MCF 10A (cell line): ENCODE results near the gene FAAP100. TPM values are rescaled to one million over a fixed set of nuclear protein-coding genes. Genes with fewer than 3 reads are reported as not detected.

Source experiments
- BruUV-seq: library from RNA; stranded (reverse); fragments of 400-500 nt; replicated peaks from 2 replicates; lab custom pipeline; 2021; lab: Mats Ljungman, UMichigan
- CTCF ChIA-PET: fragments of 300-600 bp; sonication (Branson Sonifier 250); formaldehyde crosslinking; extraction: SDS; loops from one replicate; lab custom pipeline; 2021; ENCODE audit warnings: antibody characterized with exemption, inconsistent platforms; lab: Yijun Ruan, JAX
- POLR2A ChIA-PET: fragments of 300-600, 350-650 bp; sonication (Branson Sonifier 250); formaldehyde crosslinking; extraction: SDS; loops from one replicate; lab custom pipeline; 2020; ENCODE audit warnings: antibody characterized with exemption, inconsistent platforms; lab: Yijun Ruan, JAX
- DNase-seq: peaks from one replicate; pipeline ENCODE4 v3.0.0-alpha.2; 2018; ENCODE audit not compliant: unreplicated experiment
- H3K27ac Mint-ChIP-seq: one replicate; pipeline ENCODE4 v1.8.0; 2022; ENCODE audit warnings: mild to moderate bottlenecking, low read depth, mixed read lengths; ENCODE audit not compliant: unreplicated experiment
- H3K27me3 Mint-ChIP-seq: one replicate; pipeline ENCODE4 v1.8.0; 2022; ENCODE audit warnings: mixed read lengths; ENCODE audit not compliant: insufficient read depth, unreplicated experiment
- H3K36me3 Mint-ChIP-seq: one replicate; pipeline ENCODE4 v1.8.0; 2022; ENCODE audit warnings: mild to moderate bottlenecking, moderate library complexity, mixed read lengths; ENCODE audit not compliant: insufficient read depth, unreplicated experiment
- H3K4me1 Mint-ChIP-seq: one replicate; pipeline ENCODE4 v1.8.0; 2022; ENCODE audit warnings: mixed read lengths; ENCODE audit not compliant: insufficient read depth, unreplicated experiment
- H3K4me3 Mint-ChIP-seq: one replicate; pipeline ENCODE4 v1.8.0; 2022; ENCODE audit warnings: mild to moderate bottlenecking, moderate library complexity, mixed read lengths; ENCODE audit not compliant: unreplicated experiment
- H3K9me3 Mint-ChIP-seq: one replicate; pipeline ENCODE4 v1.8.0; 2022; ENCODE audit warnings: mixed read lengths; ENCODE audit not compliant: unreplicated experiment
- intact Hi-C: fragments of 100-400 bp; cut with micrococcal nuclease; formaldehyde crosslinking; loops from 2 replicates; pipeline ENCODE4 v1.14.1; 2022
- total RNA-seq: library from RNA; stranded (reverse); gene quantifications from 2 replicates; pipeline ENCODE4 v1.2.3, GENCODE V29; 2022
- TF ChIP-seq, protein P1 (sequence below): fragments of 200-600 bp; IDR thresholded peaks from one replicate; pipeline ENCODE4 v1.8.0; 2022; ENCODE audit warnings: antibody characterized with exemption, mild to moderate bottlenecking; ENCODE audit not compliant: unreplicated experiment

The FAAP100 gene
- total RNA-seq, 1 experiment from 2014 or later, result 32.5 TPM

DNA sequence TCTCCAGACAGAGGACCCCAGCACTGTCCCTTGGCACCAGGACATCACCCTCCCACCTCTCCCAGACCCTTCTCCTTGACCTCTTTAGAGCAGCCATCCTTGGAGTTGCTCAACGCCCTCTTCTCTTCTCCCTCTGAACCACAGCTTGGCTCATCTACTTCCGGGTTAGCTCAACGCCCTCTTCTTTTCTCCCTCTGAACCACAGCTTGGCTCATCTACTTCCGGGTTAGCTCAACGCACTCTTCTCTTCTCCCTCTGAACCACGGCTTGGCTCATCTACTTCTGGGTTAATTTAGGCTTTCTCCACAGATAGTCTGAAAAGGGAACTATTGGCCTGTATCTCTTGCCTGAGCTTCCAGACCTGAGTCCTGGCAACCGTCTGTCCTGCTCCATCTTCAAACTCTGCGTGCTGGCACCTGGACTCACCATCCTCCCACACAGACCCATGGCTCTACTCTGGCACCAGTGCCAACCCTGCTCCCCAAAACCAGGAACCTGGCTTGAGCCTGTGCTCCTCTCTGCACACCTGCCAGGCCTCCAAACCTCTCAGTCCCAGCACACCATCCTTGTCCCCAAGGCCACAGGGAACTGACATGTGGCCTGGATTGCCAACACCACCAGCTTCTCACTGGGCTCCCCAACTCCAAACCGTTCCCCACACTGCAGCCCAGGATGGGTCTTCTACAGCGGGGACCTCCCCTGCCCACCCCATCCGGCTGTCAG is 25.3 kb upstream of the FAAP100 start:
- H3K4me3 Mint-ChIP-seq, result peak overlapping the region; percentile 13
- peaks cover 41% of the 10 kb centered on the region for H3K36me3 Mint-ChIP-seq
- DNase-seq, result peak; percentile 33
- H3K27ac Mint-ChIP-seq, result peak overlapping the region; percentile 71
- no peaks in the 10 kb centered on the region for H3K9me3 Mint-ChIP-seq
- H3K27me3 Mint-ChIP-seq, result no peaks in the 10 kb centered on the region
- no TSS peak for BruUV-seq
- intact Hi-C loops, result no loop called here
- ChIA-PET CTCF (interaction anchor here (0.6 to 1.9 kb wide), 8 partner anchors 9 to 213 kb away, joined by 3 to 9 read pairs (median 4); no protein-coding TSS in a partner anchor), POLR2A (interaction anchor here (0.6 to 3.3 kb wide), 16 partner anchors 8 to 338 kb away, joined by 3 to 41 read pairs (median 4); partner anchors contain the start of genes ACTG1, BAHCC1, FAAP100 and NDUFAF8)
- TF ChIP-seq, protein P1, sequence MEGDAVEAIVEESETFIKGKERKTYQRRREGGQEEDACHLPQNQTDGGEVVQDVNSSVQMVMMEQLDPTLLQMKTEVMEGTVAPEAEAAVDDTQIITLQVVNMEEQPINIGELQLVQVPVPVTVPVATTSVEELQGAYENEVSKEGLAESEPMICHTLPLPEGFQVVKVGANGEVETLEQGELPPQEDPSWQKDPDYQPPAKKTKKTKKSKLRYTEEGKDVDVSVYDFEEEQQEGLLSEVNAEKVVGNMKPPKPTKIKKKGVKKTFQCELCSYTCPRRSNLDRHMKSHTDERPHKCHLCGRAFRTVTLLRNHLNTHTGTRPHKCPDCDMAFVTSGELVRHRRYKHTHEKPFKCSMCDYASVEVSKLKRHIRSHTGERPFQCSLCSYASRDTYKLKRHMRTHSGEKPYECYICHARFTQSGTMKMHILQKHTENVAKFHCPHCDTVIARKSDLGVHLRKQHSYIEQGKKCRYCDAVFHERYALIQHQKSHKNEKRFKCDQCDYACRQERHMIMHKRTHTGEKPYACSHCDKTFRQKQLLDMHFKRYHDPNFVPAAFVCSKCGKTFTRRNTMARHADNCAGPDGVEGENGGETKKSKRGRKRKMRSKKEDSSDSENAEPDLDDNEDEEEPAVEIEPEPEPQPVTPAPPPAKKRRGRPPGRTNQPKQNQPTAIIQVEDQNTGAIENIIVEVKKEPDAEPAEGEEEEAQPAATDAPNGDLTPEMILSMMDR, result no peak
- peaks cover 44% of the 10 kb centered on the region for H3K4me1 Mint-ChIP-seq

DNA sequence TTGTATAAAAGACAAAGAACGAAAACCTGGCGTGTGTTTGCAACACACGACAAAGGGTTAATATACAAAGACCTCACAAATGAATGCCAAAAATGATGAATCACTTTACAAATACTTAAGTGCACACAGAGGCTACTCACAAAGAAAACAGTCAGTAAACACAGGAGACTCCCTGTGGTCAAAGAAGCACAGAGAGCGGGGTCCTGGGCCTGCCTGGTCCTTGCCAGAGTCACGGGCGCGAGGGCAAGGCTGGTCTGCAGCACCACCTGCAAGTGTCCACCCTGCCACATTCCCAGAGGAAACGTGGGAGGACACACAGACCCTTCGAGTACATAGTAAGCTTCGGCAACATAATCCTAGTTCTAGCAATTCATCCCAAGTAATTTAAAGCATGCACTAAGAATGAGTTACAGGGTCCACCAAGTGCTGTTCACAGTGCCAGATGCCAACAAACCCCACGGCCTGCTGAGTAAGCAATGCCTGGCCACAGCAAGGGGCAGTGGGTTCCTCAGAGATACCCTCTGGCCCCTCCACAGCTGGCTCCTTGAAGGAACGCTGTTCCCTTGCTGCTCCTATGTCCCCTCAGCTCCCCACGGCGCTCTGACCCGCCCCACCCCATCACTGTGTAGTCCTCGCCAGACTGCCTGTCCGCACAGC is 24.6 kb upstream of the FAAP100 start:
- DNase-seq, result peak; percentile 79
- TF ChIP-seq, protein P1, result no peak
- H3K4me1 Mint-ChIP-seq, result peaks cover 44% of the 10 kb centered on the region
- peak overlapping the region; percentile 51 for H3K4me3 Mint-ChIP-seq
- ChIA-PET POLR2A (interaction anchor here (0.7 to 3.3 kb wide), 13 partner anchors 11 to 338 kb away, joined by 3 to 41 read pairs (median 5); partner anchors contain the start of genes ACTG1, BAHCC1, FAAP100 and NDUFAF8), CTCF (interaction anchor here (0.6 to 1.9 kb wide), 6 partner anchors 8 to 212 kb away, joined by 3 to 9 read pairs (median 4); no protein-coding TSS in a partner anchor)
- H3K9me3 Mint-ChIP-seq, result no peaks in the 10 kb centered on the region
- intact Hi-C loops, result loop anchor here (1.0 kb wide), 1 partner anchor 24 kb away; the partner anchor contains the start of gene FAAP100
- no peaks in the 10 kb centered on the region for H3K27me3 Mint-ChIP-seq
- peaks cover 36% of the 10 kb centered on the region for H3K36me3 Mint-ChIP-seq
- BruUV-seq, result no TSS peak
- H3K27ac Mint-ChIP-seq, result peak overlapping the region; percentile 71

DNA sequence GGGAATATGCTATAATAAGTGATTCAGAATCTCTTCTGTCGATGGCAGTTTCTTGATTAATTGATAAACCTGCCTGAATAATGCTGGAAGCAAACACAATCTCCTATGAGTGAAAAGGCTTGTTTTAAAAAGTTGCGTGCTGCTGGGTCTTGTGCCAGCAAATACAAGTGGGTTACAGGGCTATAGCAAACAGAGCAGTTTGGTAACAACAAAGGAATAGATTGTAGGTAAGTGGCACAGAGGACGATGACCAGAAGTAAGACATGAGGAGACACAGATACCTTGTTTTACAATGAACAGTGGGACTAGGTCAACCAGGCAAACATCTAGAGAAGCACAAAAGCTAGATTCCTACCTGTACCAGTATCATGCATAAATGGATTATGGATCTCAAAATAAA is 23.7 kb upstream of the FAAP100 start:
- intact Hi-C loops, result loop anchor here (1.0 kb wide), 1 partner anchor 24 kb away; the partner anchor contains the start of gene FAAP100
- Mint-ChIP-seq H3K27me3 (no peaks in the 10 kb centered on the region), H3K36me3 (peaks cover 38% of the 10 kb centered on the region), H3K9me3 (no peaks in the 10 kb centered on the region), H3K4me1 (peaks cover 44% of the 10 kb centered on the region), H3K4me3 (peak overlapping the region; percentile 51), H3K27ac (peak overlapping the region; percentile 71)
- TF ChIP-seq, protein P1, result no peak
- no TSS peak for BruUV-seq
- no peak for DNase-seq
- CTCF ChIA-PET, result interaction anchor here (0.6 to 1.0 kb wide), 2 partner anchors 9 to 23 kb away, joined by 3 to 4 read pairs; no protein-coding TSS in a partner anchor
- POLR2A ChIA-PET, result interaction anchor here (0.7 to 3.3 kb wide), 7 partner anchors 10 to 337 kb away, joined by 3 to 41 read pairs (median 7); partner anchors contain the start of genes ACTG1, FAAP100, NDUFAF8 and TEPSIN

DNA sequence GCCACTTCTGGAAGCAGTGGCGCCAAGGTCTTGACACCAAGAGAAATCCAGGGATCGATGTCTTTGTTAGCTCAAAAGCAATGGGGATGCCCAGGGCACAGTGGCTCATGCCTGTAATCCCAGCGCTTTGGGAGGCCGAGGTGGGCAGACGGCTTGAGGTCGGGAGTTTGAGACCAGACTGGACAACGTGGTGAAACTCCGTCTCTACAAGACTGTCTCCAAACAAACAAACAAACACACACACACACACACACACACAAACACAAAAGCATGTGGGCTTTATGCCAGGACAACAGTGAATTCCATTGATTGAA is 22.4 kb upstream of the FAAP100 start:
- no TSS peak for BruUV-seq

More for the DNA sequence above, 22.4 kb upstream of the FAAP100 start:
- CTCF ChIA-PET, result no interaction called here
- Mint-ChIP-seq H3K4me3 (no peak overlapping the region), H3K4me1 (peaks cover 34% of the 10 kb centered on the region), H3K27ac (no peak overlapping the region), H3K27me3 (no peaks in the 10 kb centered on the region), H3K36me3 (peaks cover 44% of the 10 kb centered on the region), H3K9me3 (no peaks in the 10 kb centered on the region)
- no peak for DNase-seq
- TF ChIP-seq, protein P1, result no peak
- intact Hi-C loops, result no loop called here
- POLR2A ChIA-PET, result interaction anchor here (0.6 to 1.1 kb wide), 3 partner anchors 15 to 134 kb away, joined by 3 to 4 read pairs (median 3); no protein-coding TSS in a partner anchor
